HCT116 (cell line): ENCODE results near the gene POLA2. TPM values are rescaled to one million over a fixed set of nuclear protein-coding genes. Genes with fewer than 3 reads are reported as not detected.

Experiments
- ATAC-seq: fragments of 200-7000 bp; cut with Tn5 transposase; 2 replicates; pipeline ENCODE4 v1.9.1; 2020; ENCODE audit warnings: mild to moderate bottlenecking, moderate library complexity
- BruUV-seq: library from RNA; stranded (reverse); fragments of 400-500 nt; replicated peaks from 2 replicates; lab custom pipeline; 2021; lab: Mats Ljungman, UMichigan
- CTCF ChIA-PET: fragments of 300-600 bp; sonication (Branson Sonifier 250); formaldehyde crosslinking; loops from one replicate; lab custom pipeline; 2021; ENCODE audit warnings: antibody characterized with exemption; lab: Charles Lee
- POLR2A ChIA-PET: fragments of 300-600, 350-600 bp; sonication (Branson Sonifier 250); formaldehyde crosslinking; loops from one replicate; lab custom pipeline; 2021; ENCODE audit warnings: antibody characterized with exemption; lab: Charles Lee
- RAD21 ChIA-PET, 2 experiments: fragments of 300-600 bp; sonication (Branson Sonifier 250); formaldehyde crosslinking; loops; one replicate each; lab custom pipeline; 2023; ENCODE audit warnings: low total read pairs in 2 of 2; ENCODE audit not compliant: uncharacterized antibody in 2 of 2, unreplicated experiment in 2 of 2, low non-redundant PET in 1 of 2; lab: Charles Lee
- DNase-seq: peaks from one replicate; pipeline ENCODE4 v3.0.0-alpha.2; 2010; ENCODE audit warnings: low read depth, low spot score
- H2AFZ ChIP-seq: fragments of 200-600 bp; shearing (Covaris generic), sonication (generic); 2 replicates; pipeline ENCODE4 v1.6.1; 2017; ENCODE audit warnings: low read depth, mixed run types, mixed read lengths, antibody characterized with exemption, low read length; ENCODE audit not compliant: poor library complexity, severe bottlenecking
- H3K27ac ChIP-seq: 2 replicates; pipeline ENCODE4 v1.5.1; 2012; ENCODE audit warnings: low read depth, low read length
- H3K27me3 ChIP-seq: fragments of 200-600 bp; sonication (generic); 2 replicates; pipeline ENCODE4 v1.6.1; 2016; ENCODE audit warnings: mixed run types, low read length, mixed read lengths; ENCODE audit not compliant: insufficient read depth
- H3K36me3 ChIP-seq, 2 experiments: fragments of 200-500 bp in 1 of 2; fragments of 200-600 bp in 1 of 2; sonication (Bioruptor generic) in 1 of 2; sonication (generic) in 1 of 2; 2 replicates each; pipeline versions ENCODE4 v1.5.1 to v1.6.1; 2014 to 2016; ENCODE audit warnings: low read length in 2 of 2, inconsistent platforms in 1 of 2, mixed read lengths in 1 of 2, mixed run types in 1 of 2; ENCODE audit not compliant: insufficient read depth in 2 of 2, control insufficient read depth in 1 of 2
- H3K4me1 ChIP-seq, 2 experiments: fragments of 200-600 bp in 1 of 2; sonication (generic) in 1 of 2; 2 replicates each; pipeline versions ENCODE4 v1.5.1 to v1.6.1; 2012 to 2017; ENCODE audit warnings: low read length in 2 of 2, inconsistent platforms in 1 of 2, mild to moderate bottlenecking in 1 of 2, mixed read lengths in 1 of 2, mixed run types in 1 of 2, moderate library complexity in 1 of 2; ENCODE audit not compliant: insufficient read depth in 2 of 2, control insufficient read depth in 1 of 2
- H3K4me2 ChIP-seq: fragments of 200-600 bp; sonication (generic); 2 replicates; pipeline ENCODE4 v1.6.1; 2017; ENCODE audit warnings: mixed run types, low read length, mixed read lengths
- H3K4me3 ChIP-seq, 2 experiments: fragments of 200-600 bp in 1 of 2; sonication (generic) in 1 of 2; replicated peaks in 1 of 2; 2 replicates each; pipeline ENCODE4 v1.5.1; 2011 to 2016; ENCODE audit warnings: low read length in 2 of 2, control low read depth in 1 of 2, low read depth in 1 of 2, mild to moderate bottlenecking in 1 of 2, mixed read lengths in 1 of 2, mixed run types in 1 of 2
- H3K79me2 ChIP-seq: fragments of 200-600 bp; sonication (generic); 2 replicates; pipeline ENCODE4 v1.6.1; 2017; ENCODE audit warnings: mild to moderate bottlenecking, mixed run types, low read length, moderate library complexity, mixed read lengths; ENCODE audit not compliant: insufficient read depth
- H3K9ac ChIP-seq: fragments of 200-600 bp; sonication (generic); 2 replicates; pipeline ENCODE4 v1.6.1; 2016; ENCODE audit warnings: low read length, mixed read lengths
- H3K9me2 ChIP-seq: fragments of 200-600 bp; sonication (generic), shearing (Covaris generic); 2 replicates; pipeline ENCODE4 v1.6.1; 2017; ENCODE audit warnings: mixed run types, mild to moderate bottlenecking, moderate library complexity; ENCODE audit not compliant: insufficient read depth
- H3K9me3 ChIP-seq, 2 experiments: fragments of 200-500 bp in 1 of 2; fragments of 200-600 bp in 1 of 2; sonication (Bioruptor generic) in 1 of 2; sonication (generic) in 1 of 2; 2 replicates each; pipeline ENCODE4 v1.6.1; 2014 to 2017; ENCODE audit warnings: low read length in 2 of 2, mixed read lengths in 2 of 2, inconsistent platforms in 1 of 2, low read depth in 1 of 2, mild to moderate bottlenecking in 1 of 2, mixed run types in 1 of 2, moderate library complexity in 1 of 2; ENCODE audit not compliant: control insufficient read depth in 1 of 2, insufficient read depth in 1 of 2
- H4K20me1 ChIP-seq: fragments of 200-600 bp; sonication (generic), shearing (Covaris generic); 2 replicates; pipeline ENCODE4 v1.6.1; 2017; ENCODE audit warnings: mixed run types, mild to moderate bottlenecking, moderate library complexity; ENCODE audit not compliant: insufficient read depth
- CBX3 ChIP-seq: IDR thresholded peaks from 2 replicates; pipeline ENCODE4 v1.6.1; 2012; ENCODE audit warnings: low read depth
- CEBPB ChIP-seq: IDR thresholded peaks from 2 replicates; pipeline ENCODE4 v1.6.1; 2012; ENCODE audit warnings: low read depth
- EGR1 ChIP-seq: IDR thresholded peaks from 2 replicates; pipeline ENCODE4 v1.6.1; 2012; ENCODE audit warnings: low read depth
- EZH2 ChIP-seq: fragments of 200-600 bp; sonication (generic); IDR thresholded peaks from 2 replicates; pipeline ENCODE4 v1.6.1; 2017; ENCODE audit warnings: antibody characterized with exemption, mixed run types
- JUND ChIP-seq: IDR thresholded peaks from 2 replicates; pipeline ENCODE4 v1.6.1; 2012
- ZBTB33 ChIP-seq: IDR thresholded peaks from 2 replicates; pipeline ENCODE4 v1.6.1; 2011; ENCODE audit warnings: mild to moderate bottlenecking, low read length, moderate library complexity; ENCODE audit not compliant: insufficient replicate concordance; ENCODE audit errors: extremely low read depth
- intact Hi-C: fragments of 100-400 bp; cut with micrococcal nuclease; formaldehyde crosslinking; loops from 2 replicates; pipeline ENCODE4 v1.10.0; 2022
- total RNA-seq: library from RNA; stranded (reverse); gene quantifications from one replicate; pipeline ENCODE4 v1.2.1, GENCODE V29; 2021; ENCODE audit not compliant: unreplicated experiment
- TF ChIP-seq, protein P1 (sequence below): IDR thresholded peaks from 2 replicates; pipeline ENCODE4 v1.6.1; 2012; ENCODE audit warnings: low read depth

The POLA2 gene
- total RNA-seq, 1 experiment from 2014 or later: 20.0 TPM

DNA sequence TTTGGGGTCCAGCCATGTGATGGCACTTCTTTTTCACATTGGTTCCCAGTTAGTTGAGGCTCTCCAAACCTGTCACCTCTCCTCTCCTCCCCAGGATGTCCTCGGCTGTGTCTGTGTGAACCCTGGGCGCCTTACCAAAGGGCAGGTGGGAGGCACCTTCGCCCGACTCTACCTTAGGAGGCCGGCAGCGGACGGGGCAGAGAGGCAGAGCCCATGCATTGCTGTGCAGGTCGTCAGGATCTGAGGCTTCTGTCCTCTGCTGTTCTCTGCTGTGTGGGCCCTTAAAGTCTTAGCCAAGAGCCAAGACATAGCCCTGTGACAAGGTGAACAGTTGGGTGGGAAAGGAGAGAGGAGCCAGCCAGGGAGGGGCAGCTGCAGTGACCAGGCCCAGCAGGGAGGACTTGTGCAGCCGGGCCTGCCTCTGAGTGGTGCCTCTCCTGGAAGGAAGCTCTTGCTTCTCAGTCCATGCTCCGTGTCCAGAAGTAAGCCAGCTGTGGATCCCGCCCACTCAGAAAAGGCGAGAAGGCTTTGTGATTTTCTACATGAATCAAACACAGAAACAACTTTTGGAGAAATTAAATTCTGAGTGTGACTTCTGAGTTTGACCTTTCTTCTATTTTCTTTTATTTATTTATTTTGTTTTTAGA, 35.4 kb downstream of the POLA2 start:
- RAD21 ChIA-PET: no interaction called here
- BruUV-seq: no TSS peak
- Histone ChIP-seq H3K36me3 (peaks cover 18 to 40% of the 10 kb centered on the region in 2 experiments; a peak in 3 of 4 replicates), H3K9me2 (no peaks in the 10 kb centered on the region), H2AFZ (no peak overlapping the region), H3K9me3 (no peaks in the 10 kb centered on the region), H3K4me3 (no peak overlapping the region), H3K9ac (no peak overlapping the region), H3K79me2 (no peaks in the 10 kb centered on the region), H3K27me3 (no peaks in the 10 kb centered on the region), H4K20me1 (no peaks in the 10 kb centered on the region), H3K27ac (no peak overlapping the region), H3K4me2 (no peak overlapping the region), H3K4me1 (peaks cover 0 to 5% of the 10 kb centered on the region in 2 experiments; a peak in 1 of 4 replicates)
- no peak for ATAC-seq
- intact Hi-C loops: no loop called here
- TF ChIP-seq EZH2 (no peak), CBX3 (no peak), CEBPB (no peak), EGR1 (no peak), JUND (no peak)
- TF ChIP-seq, protein P1, sequence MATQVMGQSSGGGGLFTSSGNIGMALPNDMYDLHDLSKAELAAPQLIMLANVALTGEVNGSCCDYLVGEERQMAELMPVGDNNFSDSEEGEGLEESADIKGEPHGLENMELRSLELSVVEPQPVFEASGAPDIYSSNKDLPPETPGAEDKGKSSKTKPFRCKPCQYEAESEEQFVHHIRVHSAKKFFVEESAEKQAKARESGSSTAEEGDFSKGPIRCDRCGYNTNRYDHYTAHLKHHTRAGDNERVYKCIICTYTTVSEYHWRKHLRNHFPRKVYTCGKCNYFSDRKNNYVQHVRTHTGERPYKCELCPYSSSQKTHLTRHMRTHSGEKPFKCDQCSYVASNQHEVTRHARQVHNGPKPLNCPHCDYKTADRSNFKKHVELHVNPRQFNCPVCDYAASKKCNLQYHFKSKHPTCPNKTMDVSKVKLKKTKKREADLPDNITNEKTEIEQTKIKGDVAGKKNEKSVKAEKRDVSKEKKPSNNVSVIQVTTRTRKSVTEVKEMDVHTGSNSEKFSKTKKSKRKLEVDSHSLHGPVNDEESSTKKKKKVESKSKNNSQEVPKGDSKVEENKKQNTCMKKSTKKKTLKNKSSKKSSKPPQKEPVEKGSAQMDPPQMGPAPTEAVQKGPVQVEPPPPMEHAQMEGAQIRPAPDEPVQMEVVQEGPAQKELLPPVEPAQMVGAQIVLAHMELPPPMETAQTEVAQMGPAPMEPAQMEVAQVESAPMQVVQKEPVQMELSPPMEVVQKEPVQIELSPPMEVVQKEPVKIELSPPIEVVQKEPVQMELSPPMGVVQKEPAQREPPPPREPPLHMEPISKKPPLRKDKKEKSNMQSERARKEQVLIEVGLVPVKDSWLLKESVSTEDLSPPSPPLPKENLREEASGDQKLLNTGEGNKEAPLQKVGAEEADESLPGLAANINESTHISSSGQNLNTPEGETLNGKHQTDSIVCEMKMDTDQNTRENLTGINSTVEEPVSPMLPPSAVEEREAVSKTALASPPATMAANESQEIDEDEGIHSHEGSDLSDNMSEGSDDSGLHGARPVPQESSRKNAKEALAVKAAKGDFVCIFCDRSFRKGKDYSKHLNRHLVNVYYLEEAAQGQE: no peak
- CTCF ChIA-PET: no interaction called here
- DNase-seq: no peak
- POLR2A ChIA-PET: no interaction called here

- H3K9me3 ChIP-seq: no peaks in the 10 kb centered on the region
- no peaks in the 10 kb centered on the region for H3K79me2 ChIP-seq
- no peak overlapping the region for H3K4me2 ChIP-seq
- TF ChIP-seq ZBTB33: no peak
- ATAC-seq (no peak), DNase-seq (no peak)
- ChIA-PET POLR2A (no interaction called here), CTCF (no interaction called here), RAD21 (no interaction called here)
- H3K36me3 ChIP-seq: peaks cover 18 to 32% of the 10 kb centered on the region in 2 experiments; a peak in 3 of 4 replicates
- H3K27me3 ChIP-seq: no peaks in the 10 kb centered on the region
- no TSS peak for BruUV-seq
- H3K4me1 ChIP-seq: peaks cover 0 to 5% of the 10 kb centered on the region in 2 experiments; a peak in 1 of 4 replicates
- H4K20me1 ChIP-seq: no peaks in the 10 kb centered on the region
- no peak overlapping the region for H3K4me3 ChIP-seq
- H3K9ac ChIP-seq: no peak overlapping the region
- no peak overlapping the region for H3K27ac ChIP-seq
- intact Hi-C loops: no loop called here
- no peak overlapping the region for H2AFZ ChIP-seq
- no peaks in the 10 kb centered on the region for H3K9me2 ChIP-seq
Measured at GRCh38 chr11:65298131-65298535, 36.4 kb downstream of the POLA2 start.
